ENCODE measurements around the gene CHRNA4. TPM values are rescaled to one million over a fixed set of nuclear protein-coding genes. Genes with fewer than 3 reads are reported as not detected.

CHRNA4 gene
- total RNA-seq, 2 donors from 2014 or later, result not detected

- no peaks in the 10 kb centered on the region for H3K4me1 ChIP-seq (ENCODE audit: control insufficient read depth in 1 of 2, low read depth in 2 of 2)
- H3K4me3 ChIP-seq, result no peak overlapping the region
- H3K36me3 ChIP-seq, result no peaks in the 10 kb centered on the region
- no peak for TF ChIP-seq CTCF (IDR thresholded peaks at IDR 0.05)
- DNase-seq (ENCODE audit: low spot score) (no peak), ATAC-seq (ENCODE audit: insufficient number of reproducible peaks, low FRiP score, low read depth) (no peak)
- H3K27me3 ChIP-seq (replicated peaks; ENCODE audit: insufficient read depth), result no peaks in the 10 kb centered on the region
- no peak overlapping the region for H3K27ac ChIP-seq
- H3K9me3 ChIP-seq, result no peaks in the 10 kb centered on the region
These were observed 43.4 kb downstream of the CHRNA4 start for GRCh38 chr20:63317601-63318291.

DNA sequence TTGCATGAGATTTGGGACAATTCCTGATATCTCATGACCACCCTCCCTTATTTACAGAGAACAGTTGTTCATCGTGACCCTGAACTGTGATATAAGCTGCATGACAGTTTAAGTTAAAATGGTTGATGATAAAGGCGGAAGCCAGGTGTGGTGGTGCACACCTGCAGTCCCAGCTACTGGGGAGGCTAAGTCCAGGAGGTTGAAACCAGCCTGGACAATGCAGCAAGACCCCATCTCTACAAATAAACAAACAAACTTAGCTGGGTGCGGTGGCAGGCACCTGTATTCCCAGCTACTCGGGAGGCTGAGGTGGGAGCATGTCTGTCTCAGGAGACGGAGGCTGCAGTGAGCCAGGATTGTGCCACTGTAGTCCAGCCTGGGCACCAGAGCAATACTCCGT is 44.1 kb downstream of the CHRNA4 start:
- Histone ChIP-seq H3K4me3 (no peak overlapping the region), H3K27ac (no peak overlapping the region), H3K36me3 (no peaks in the 10 kb centered on the region), H3K4me1 (ENCODE audit: control insufficient read depth in 1 of 2, low read depth in 2 of 2) (no peaks in the 10 kb centered on the region), H3K27me3 (replicated peaks; ENCODE audit: insufficient read depth) (no peaks in the 10 kb centered on the region), H3K9me3 (no peaks in the 10 kb centered on the region)
- ATAC-seq (ENCODE audit: insufficient number of reproducible peaks, low FRiP score, low read depth) (no peak), DNase-seq (ENCODE audit: low spot score) (no peak)
- TF ChIP-seq CTCF (IDR thresholded peaks at IDR 0.05), result no peak

- no peaks in the 10 kb centered on the region for H3K36me3 ChIP-seq
- H3K27me3 ChIP-seq (replicated peaks; ENCODE audit: insufficient read depth), result no peaks in the 10 kb centered on the region
- ATAC-seq (ENCODE audit: insufficient number of reproducible peaks, low FRiP score, low read depth), result no peak
- no peaks in the 10 kb centered on the region for H3K4me1 ChIP-seq (ENCODE audit: control insufficient read depth in 1 of 2, low read depth in 2 of 2)
- no peak overlapping the region for H3K27ac ChIP-seq
- DNase-seq (ENCODE audit: low spot score), result no peak
- H3K9me3 ChIP-seq, result no peaks in the 10 kb centered on the region
- H3K4me3 ChIP-seq, result no peak overlapping the region
- no peak for TF ChIP-seq CTCF (IDR thresholded peaks at IDR 0.05)
These were observed 44.6 kb downstream of the CHRNA4 start for GRCh38 chr20:63316502-63316921.

- Histone ChIP-seq H3K36me3 (no peaks in the 10 kb centered on the region), H3K4me3 (no peak overlapping the region), H3K4me1 (ENCODE audit: control insufficient read depth in 1 of 2, low read depth in 2 of 2) (no peaks in the 10 kb centered on the region), H3K27ac (no peak overlapping the region), H3K27me3 (replicated peaks; ENCODE audit: insufficient read depth) (no peaks in the 10 kb centered on the region), H3K9me3 (no peaks in the 10 kb centered on the region)
- TF ChIP-seq CTCF (IDR thresholded peaks at IDR 0.05), result no peak
- no peak for DNase-seq (ENCODE audit: low spot score)
- ATAC-seq (ENCODE audit: insufficient number of reproducible peaks, low FRiP score, low read depth), result no peak
These were observed 45.2 kb downstream of the CHRNA4 start for GRCh38 chr20:63315731-63316491.

GRCh38 chr20:63315240-63315689 is 45.9 kb downstream of the CHRNA4 start:
- no peaks in the 10 kb centered on the region for H3K9me3 ChIP-seq
- no peaks in the 10 kb centered on the region for H3K4me1 ChIP-seq (ENCODE audit: control insufficient read depth in 1 of 2, low read depth in 2 of 2)
- H3K27me3 ChIP-seq (replicated peaks; ENCODE audit: insufficient read depth), result no peaks in the 10 kb centered on the region
- no peak for DNase-seq (ENCODE audit: low spot score)
- H3K4me3 ChIP-seq, result no peak overlapping the region
- TF ChIP-seq CTCF (IDR thresholded peaks at IDR 0.05), result no peak
- no peak for ATAC-seq (ENCODE audit: insufficient number of reproducible peaks, low FRiP score, low read depth)
- H3K27ac ChIP-seq, result no peak overlapping the region
- H3K36me3 ChIP-seq, result no peaks in the 10 kb centered on the region
